Adipose tissue (tissue), 3 donors: ENCODE measurements around the gene ST3GAL5. TPM values are rescaled to one million over a fixed set of nuclear protein-coding genes. Genes with fewer than 3 reads are reported as not detected.

ENCODE experiments used
- H3K27ac ChIP-seq: one replicate; pipeline ENCODE4 v1.5.1; 2013; ENCODE audit warnings: low read depth, low read length
- WGBS, 3 donors: extraction: QIAGEN DNeasy Blood & Tissue Kit; methylation state at CpG; one replicate each; pipeline ENCODE4 v1.1.7; 2013; 5-methylcytosine and 5-hydroxymethylcytosine counted together
- polyA plus RNA-seq, 3 donors: library from polyadenylated mRNA; stranded (reverse); fragments of 200-250 nt; gene quantifications; one replicate each; pipeline ENCODE4 v1.2.3, GENCODE V29; 2013
- donor health status: healthy with polysubstance abuse.
- donor health status: Bipolar disorder and iron deficiency.
- donor health status: healthy.

The ST3GAL5 gene
- polyA plus RNA-seq, 3 donors, result 3.3 to 26.5 (median 24.7) TPM

- WGBS, 3 donors, result 64 to 80% (median 78%) methylated on average over 11 of the region's 11 CpGs
- no peak overlapping the region for H3K27ac ChIP-seq
Observed at GRCh38 chr2:85799215-85799956, 89.4 kb downstream of the ST3GAL5 start.

GRCh38 chr2:85797921-85798320 is 90.9 kb downstream of the ST3GAL5 start:
- no peak overlapping the region for H3K27ac ChIP-seq

GRCh38 chr2:85797263-85797660 is 91.5 kb downstream of the ST3GAL5 start:
- H3K27ac ChIP-seq, result no peak overlapping the region
- WGBS, 3 donors, result 91 to 94% (median 93%) methylated on average over 13 of the region's 13 CpGs

More at GRCh38 chr2:85797921-85798320, 90.9 kb downstream of the ST3GAL5 start:
- 73 to 80% (median 77%) methylated on average over 6 of the region's 6 CpGs for WGBS, 3 donors

GRCh38 chr2:85796341-85797262 is 92.2 kb downstream of the ST3GAL5 start:
- H3K27ac ChIP-seq, result no peak overlapping the region
- WGBS, 3 donors, result 57 to 79% (median 66%) methylated on average over 22 of the region's 22 CpGs

GRCh38 chr2:85796046-85796340 is 92.8 kb downstream of the ST3GAL5 start:
- WGBS, 3 donors, result 69 to 88% (median 71%) methylated on average over 6 of the region's 6 CpGs
- H3K27ac ChIP-seq, result no peak overlapping the region

GRCh38 chr2:85795331-85796045 is 93.3 kb downstream of the ST3GAL5 start:
- H3K27ac ChIP-seq, result no peak overlapping the region
- 68 to 84% (median 70%) methylated on average over 20 of the region's 20 CpGs for WGBS, 3 donors

GRCh38 chr2:85794491-85795121 is 94.2 kb downstream of the ST3GAL5 start:
- WGBS, 3 donors, result 63 to 75% (median 65%) methylated on average over 14 of the region's 14 CpGs
- H3K27ac ChIP-seq, result no peak overlapping the region

- WGBS, 3 donors, result 70 to 91% (median 87%) methylated on average over 3 of the region's 3 CpGs
- H3K27ac ChIP-seq, result no peak overlapping the region
Observed at GRCh38 chr2:85794038-85794441, 94.8 kb downstream of the ST3GAL5 start.

- 68 to 79% (median 76%) methylated on average over 4 of the region's 4 CpGs for WGBS, 3 donors
- H3K27ac ChIP-seq, result no peak overlapping the region
Observed at GRCh38 chr2:85793584-85793983, 95.2 kb downstream of the ST3GAL5 start.

- 67 to 77% (median 73%) methylated on average over 8 of the region's 8 CpGs for WGBS, 3 donors
- H3K27ac ChIP-seq, result no peak overlapping the region
Observed at GRCh38 chr2:85792783-85793441, 95.9 kb downstream of the ST3GAL5 start.

GRCh38 chr2:85791704-85792565 is 96.9 kb downstream of the ST3GAL5 start:
- no peak overlapping the region for H3K27ac ChIP-seq
- 65 to 81% (median 66%) methylated on average over 22 of the region's 22 CpGs for WGBS, 3 donors

GRCh38 chr2:85790499-85791188 is 98.1 kb downstream of the ST3GAL5 start:
- 68 to 80% (median 77%) methylated on average over 12 of the region's 12 CpGs for WGBS, 3 donors
- no peak overlapping the region for H3K27ac ChIP-seq

GRCh38 chr2:85790032-85790431 is 98.8 kb downstream of the ST3GAL5 start:
- 64 to 83% (median 77%) methylated on average over 4 of the region's 4 CpGs for WGBS, 3 donors
- H3K27ac ChIP-seq, result no peak overlapping the region

GRCh38 chr2:85789271-85789670 is 99.5 kb downstream of the ST3GAL5 start:
- 79 to 91% (median 87%) methylated on average over 5 of the region's 5 CpGs for WGBS, 3 donors
- no peak overlapping the region for H3K27ac ChIP-seq

- H3K27ac ChIP-seq, result no peak overlapping the region
- 87 to 91% (median 89%) methylated on average over 3 of the region's 3 CpGs for WGBS, 3 donors
Observed at GRCh38 chr2:85788603-85789002, 100.2 kb downstream of the ST3GAL5 start.

GRCh38 chr2:85787981-85788340 is 100.8 kb downstream of the ST3GAL5 start:
- 88 to 97% (median 95%) methylated on average over 6 of the region's 6 CpGs for WGBS, 3 donors
- no peak overlapping the region for H3K27ac ChIP-seq
